Measurements from ENCODE around the gene ZNF804B.

ZNF804B gene

DNA sequence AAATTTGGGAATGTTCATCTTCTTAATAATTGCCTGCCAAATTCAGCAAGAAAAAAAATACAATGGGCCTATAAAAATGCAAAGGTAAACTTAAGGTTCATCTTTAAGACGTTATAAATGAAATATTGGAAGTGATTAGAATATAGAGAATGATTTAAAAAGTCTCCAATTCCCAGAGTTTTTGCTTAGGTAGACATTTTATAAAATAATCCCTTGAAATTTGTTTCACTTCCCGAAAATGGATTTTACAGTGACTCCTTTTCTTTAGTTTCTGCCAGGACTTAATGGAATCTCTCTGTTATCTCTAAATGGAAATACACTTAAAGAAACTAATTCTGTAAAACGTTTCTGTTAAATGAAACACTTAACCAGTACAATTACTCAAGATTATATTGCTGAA lies 580.2 kb downstream of the ZNF804B start:
- H3K4me1 ChIP-seq (ENCODE audit: control insufficient read depth, insufficient read depth, low read length, poor library complexity, severe bottlenecking), result no peaks in the 10 kb centered on the region
- no peaks in the 10 kb centered on the region for H3K36me3 ChIP-seq (ENCODE audit: control insufficient read depth, insufficient read depth, low read length)
- H3K4me3 ChIP-seq (ENCODE audit: extremely low read depth, insufficient read depth, low read length, poor library complexity, severe bottlenecking), result no peak overlapping the region
- no peaks in the 10 kb centered on the region for H3K9me3 ChIP-seq (ENCODE audit: control insufficient read depth, low read length)
- 20% methylated on average over 2 of the region's 3 CpGs; no CpG with 5 or more reads in 1 of the 2 experiments for WGBS, 2 experiments (ENCODE audit: insufficient coverage in 2 of 2)
- H3K27ac ChIP-seq (ENCODE audit: low read depth, low read length, severe bottlenecking), result no peak overlapping the region

- Histone ChIP-seq H3K4me1 (ENCODE audit: control insufficient read depth, insufficient read depth, low read length, poor library complexity, severe bottlenecking) (no peaks in the 10 kb centered on the region), H3K9me3 (ENCODE audit: control insufficient read depth, low read length) (no peaks in the 10 kb centered on the region), H3K4me3 (ENCODE audit: extremely low read depth, insufficient read depth, low read length, poor library complexity, severe bottlenecking) (no peak overlapping the region), H3K36me3 (ENCODE audit: control insufficient read depth, insufficient read depth, low read length) (no peaks in the 10 kb centered on the region), H3K27ac (ENCODE audit: low read depth, low read length, severe bottlenecking) (no peak overlapping the region)
- WGBS, 2 experiments (ENCODE audit: insufficient coverage in 2 of 2), result 38 to 63% methylated on average over 1 of the region's 1 CpG
Measured at GRCh38 chr7:89357121-89357520, 597.6 kb downstream of the ZNF804B start.

DNA sequence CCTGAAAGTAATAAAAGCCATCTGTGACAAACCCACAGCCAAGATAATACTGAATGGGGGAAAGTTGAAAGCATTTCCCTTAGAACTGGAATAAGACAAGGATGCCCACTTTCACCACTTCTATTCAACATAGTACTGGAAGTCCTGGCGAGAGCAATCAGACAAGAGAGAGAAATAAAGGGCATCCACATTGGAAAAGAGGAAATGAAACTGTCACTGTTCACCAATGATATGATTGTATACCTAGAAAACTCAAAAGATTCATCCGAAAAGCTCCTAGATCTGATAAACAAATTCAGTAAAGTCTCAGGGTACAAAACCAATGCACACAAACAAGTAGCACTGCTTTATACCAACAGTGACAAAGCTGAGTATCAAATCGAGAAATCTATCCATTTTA lies 617.7 kb downstream of the ZNF804B start:
- no peaks in the 10 kb centered on the region for H3K4me1 ChIP-seq (ENCODE audit: control insufficient read depth, insufficient read depth, low read length, poor library complexity, severe bottlenecking)
- H3K27ac ChIP-seq (ENCODE audit: low read depth, low read length, severe bottlenecking), result no peak overlapping the region
- H3K4me3 ChIP-seq (ENCODE audit: extremely low read depth, insufficient read depth, low read length, poor library complexity, severe bottlenecking), result no peak overlapping the region
- 57% methylated on average over 1 of the region's 3 CpGs; no CpG with 5 or more reads in 1 of the 2 experiments for WGBS, 2 experiments (ENCODE audit: insufficient coverage in 2 of 2)
- peaks cover 5% of the 10 kb centered on the region for H3K9me3 ChIP-seq (ENCODE audit: control insufficient read depth, low read length)
- no peaks in the 10 kb centered on the region for H3K36me3 ChIP-seq (ENCODE audit: control insufficient read depth, insufficient read depth, low read length)

GRCh38 chr7:89385411-89385810 lies 625.9 kb downstream of the ZNF804B start:
- H3K27ac ChIP-seq (ENCODE audit: low read depth, low read length, severe bottlenecking), result no peak overlapping the region
- H3K4me1 ChIP-seq (ENCODE audit: control insufficient read depth, insufficient read depth, low read length, poor library complexity, severe bottlenecking), result no peaks in the 10 kb centered on the region
- 83% methylated on average over 1 of the region's 1 CpG; no CpG with 5 or more reads in 1 of the 2 experiments for WGBS, 2 experiments (ENCODE audit: insufficient coverage in 2 of 2)
- peaks cover 9% of the 10 kb centered on the region for H3K9me3 ChIP-seq (ENCODE audit: control insufficient read depth, low read length)
- no peaks in the 10 kb centered on the region for H3K36me3 ChIP-seq (ENCODE audit: control insufficient read depth, insufficient read depth, low read length)
- no peak overlapping the region for H3K4me3 ChIP-seq (ENCODE audit: extremely low read depth, insufficient read depth, low read length, poor library complexity, severe bottlenecking)
